Endothelial cell of umbilical vein (primary cell): ENCODE data around the gene CAMTA1. TPM values are rescaled to one million over a fixed set of nuclear protein-coding genes. Genes with fewer than 3 reads are reported as not detected.

Experiments
- BruUV-seq: library from RNA; stranded (reverse); fragments of 400-500 nt; replicated peaks from 2 replicates; lab custom pipeline; 2021; lab: Mats Ljungman, UMichigan
- CTCF ChIA-PET: fragments of 300-600, 350-600 bp; sonication (Branson Sonifier 250); formaldehyde crosslinking; loops from one replicate; lab custom pipeline; 2021; ENCODE audit warnings: antibody characterized with exemption, inconsistent platforms; lab: Charles Lee
- POLR2A ChIA-PET: fragments of 300-600, 350-600 bp; sonication (Branson Sonifier 250); formaldehyde crosslinking; loops from one replicate; lab custom pipeline; 2021; ENCODE audit warnings: antibody characterized with exemption, inconsistent platforms; lab: Charles Lee
- DNase-seq: peaks from one replicate; pipeline ENCODE4 v3.0.0-alpha.2; 2011; ENCODE audit warnings: low read depth, low spot score
- FAIRE-seq: peaks from 2 replicates; lab custom pipeline; 2011; peaks lifted over from hg19 to GRCh38; lab: Jason Lieb, UNC
- H2AFZ ChIP-seq: 2 replicates; pipeline ENCODE4 v1.6.0; 2012; ENCODE audit warnings: low read depth, low read length, control low read depth, inconsistent platforms
- H3K27ac ChIP-seq: 2 replicates; pipeline ENCODE4 v1.5.1; 2011; ENCODE audit warnings: low read depth, mild to moderate bottlenecking, control low read depth, low read length, moderate library complexity; ENCODE audit not compliant: insufficient read depth
- H3K27me3 ChIP-seq, 2 experiments: 2 replicates each; pipeline versions ENCODE4 v1.6.0 to v1.6.1; 2011; ENCODE audit warnings: low read length in 2 of 2, mixed read lengths in 1 of 2; ENCODE audit not compliant: control insufficient read depth in 2 of 2, insufficient read depth in 2 of 2
- H3K36me3 ChIP-seq, 2 experiments: 2 replicates in 1 of 2; 3 replicates in 1 of 2; pipeline ENCODE4 v1.5.1; 2011; ENCODE audit warnings: low read length in 2 of 2, mild to moderate bottlenecking in 1 of 2, moderate library complexity in 1 of 2; ENCODE audit not compliant: control insufficient read depth in 2 of 2, insufficient read depth in 2 of 2; ENCODE audit errors: extremely low read depth in 1 of 2
- H3K4me1 ChIP-seq: 3 replicates; pipeline ENCODE4 v1.5.1; 2011; ENCODE audit warnings: mild to moderate bottlenecking, low read length; ENCODE audit not compliant: control insufficient read depth, insufficient read depth; ENCODE audit errors: extremely low read depth
- H3K4me2 ChIP-seq: 2 replicates; pipeline ENCODE4 v1.6.1; 2011; ENCODE audit warnings: low read length, control low read depth, mixed read lengths; ENCODE audit not compliant: insufficient read depth
- H3K4me3 ChIP-seq, 3 experiments: fragments of 200-600 bp in 1 of 3; sonication (generic), shearing (Covaris generic) in 1 of 3; replicated peaks in 1 of 3; 2 replicates each; pipeline ENCODE4 v1.5.1; 2011 to 2016; ENCODE audit warnings: control low read depth in 3 of 3, low read length in 3 of 3, mild to moderate bottlenecking in 2 of 3, inconsistent platforms in 1 of 3, low read depth in 1 of 3, moderate library complexity in 1 of 3; ENCODE audit not compliant: insufficient read depth in 1 of 3
- H3K79me2 ChIP-seq: 2 replicates; pipeline ENCODE4 v1.6.0; 2012; ENCODE audit warnings: low read length, inconsistent platforms; ENCODE audit not compliant: control insufficient read depth, insufficient read depth
- H3K9ac ChIP-seq: replicated peaks from 2 replicates; pipeline ENCODE3; 2011; ENCODE audit warnings: low read length, control low read depth; ENCODE audit not compliant: insufficient read depth; ENCODE audit errors: extremely low read depth
- H3K9me1 ChIP-seq: replicated peaks from 3 replicates; pipeline ENCODE4 v1.6.0; 2011; ENCODE audit warnings: mild to moderate bottlenecking, low read length; ENCODE audit not compliant: control insufficient read depth, insufficient read depth; ENCODE audit errors: extremely low read depth
- H3K9me3 ChIP-seq: replicated peaks from 2 replicates; pipeline ENCODE4 v1.5.1; 2012; ENCODE audit warnings: low read length, inconsistent platforms; ENCODE audit not compliant: control insufficient read depth, insufficient read depth
- H4K20me1 ChIP-seq: replicated peaks from 2 replicates; pipeline ENCODE3; 2011; ENCODE audit warnings: mild to moderate bottlenecking, low read length; ENCODE audit not compliant: control insufficient read depth, insufficient read depth; ENCODE audit errors: extremely low read depth
- CTCF ChIP-seq, 2 donors: IDR thresholded peaks; 1 replicate in 1 of 2; 2 replicates in 1 of 2; pipeline ENCODE4 v1.5.1; 2011; ENCODE audit warnings: low read length in 2 of 2, mild to moderate bottlenecking in 2 of 2, moderate library complexity in 2 of 2, control low read depth in 1 of 2, inconsistent platforms in 1 of 2, low read depth in 1 of 2; ENCODE audit not compliant: insufficient read depth in 1 of 2; ENCODE audit errors: extremely low read depth in 1 of 2
- GATA2 ChIP-seq: IDR thresholded peaks from 2 replicates; pipeline ENCODE4 v1.7.0; 2011; ENCODE audit warnings: low read depth, mild to moderate bottlenecking, moderate library complexity, mixed read lengths, low read length; ENCODE audit not compliant: insufficient read length, insufficient read depth
- POLR2AphosphoS5 ChIP-seq: IDR thresholded peaks from 2 replicates; pipeline ENCODE4 v1.6.1; 2012; ENCODE audit warnings: low read depth, mild to moderate bottlenecking, control low read depth, low read length, moderate library complexity; ENCODE audit not compliant: insufficient read depth
- dilution Hi-C: fragments of 300-500 bp; cut with MboI; formaldehyde crosslinking; loops from one replicate; pipeline ENCODE4 v1.15.0; 2019; ENCODE audit warnings: low sequenced_read_pairs; ENCODE audit not compliant: extremely low pct_ligation_motif_present
- intact Hi-C: fragments of 100-400 bp; cut with micrococcal nuclease; formaldehyde crosslinking; loops from one replicate; pipeline ENCODE4 v1.10.0; 2022
- polyA plus RNA-seq, 4 experiments: library from polyadenylated mRNA; depleted of rRNA in 3 of 4; stranded (reverse) in 3 of 4; unstranded in 1 of 4; fragments of >200 nt; gene quantifications; 2 replicates each; pipeline versions ENCODE4 v1.2.1 to v1.2.3, GENCODE V29; 2011 to 2012; ENCODE audit warnings: missing spikeins in 1 of 4
- total RNA-seq: library from RNA; stranded (reverse); gene quantifications from 2 replicates; pipeline ENCODE4 v1.2.3, GENCODE V29; 2021

CAMTA1 gene
- total and polyA plus RNA-seq, 2 donors (not counting 3 experiments of a cell fraction or from before 2014, with no cell fraction given): 50.8 to 92.7 TPM

GRCh38 chr1:7150724-7151280, 365.5 kb downstream of the CAMTA1 start:
- H3K9ac ChIP-seq: no peak overlapping the region

More at GRCh38 chr1:7150724-7151280, 365.5 kb downstream of the CAMTA1 start:
- intact Hi-C loops: no loop called here
- Histone ChIP-seq H3K4me2 (no peak overlapping the region), H3K9me1 (no peaks in the 10 kb centered on the region), H3K9me3 (no peaks in the 10 kb centered on the region), H3K27me3 (no peaks in the 10 kb centered on the region), H3K36me3 (no peaks in the 10 kb centered on the region), H3K4me3 (no peak overlapping the region), H3K4me1 (no peaks in the 10 kb centered on the region), H3K27ac (no peak overlapping the region), H3K79me2 (no peaks in the 10 kb centered on the region), H4K20me1 (no peaks in the 10 kb centered on the region), H2AFZ (no peak overlapping the region)
- CTCF ChIA-PET: no interaction called here
- no TSS peak for BruUV-seq
- dilution Hi-C loops: no loop called here
- TF ChIP-seq GATA2: no peak
- TF ChIP-seq POLR2AphosphoS5: no peak
- TF ChIP-seq CTCF (IDR thresholded peaks at IDR 0.05; ENCODE audit: extremely low read depth in 1 of 2, insufficient read depth in 1 of 2, low read depth in 1 of 2, low read length in 2 of 2): no peak
- POLR2A ChIA-PET: no interaction called here
- DNase-seq: no peak
- no peak for FAIRE-seq
